Epithelial cell of esophagus (primary cell): ENCODE data around the gene MYO9B.
"Not testable (repeated sequence)": the region's sequence is repeated elsewhere in the genome, so short reads cannot be mapped to it uniquely, and the experiment has no call there.

Experiments used
- DNase-seq: peaks from one replicate; pipeline ENCODE4 v3.0.0; 2010; ENCODE audit warnings: low read depth
- H3K4me3 ChIP-seq: 2 replicates; pipeline ENCODE4 v1.5.1; 2011; ENCODE audit warnings: mild to moderate bottlenecking, low read length, control low read depth
- TF ChIP-seq, protein P1 (sequence below): IDR thresholded peaks from 2 replicates; pipeline ENCODE4 v1.5.1; 2011; ENCODE audit warnings: low read depth, mild to moderate bottlenecking, low read length, control low read depth, inconsistent platforms; ENCODE audit not compliant: insufficient read depth; ENCODE audit errors: missing control alignments

Gene MYO9B

DNA sequence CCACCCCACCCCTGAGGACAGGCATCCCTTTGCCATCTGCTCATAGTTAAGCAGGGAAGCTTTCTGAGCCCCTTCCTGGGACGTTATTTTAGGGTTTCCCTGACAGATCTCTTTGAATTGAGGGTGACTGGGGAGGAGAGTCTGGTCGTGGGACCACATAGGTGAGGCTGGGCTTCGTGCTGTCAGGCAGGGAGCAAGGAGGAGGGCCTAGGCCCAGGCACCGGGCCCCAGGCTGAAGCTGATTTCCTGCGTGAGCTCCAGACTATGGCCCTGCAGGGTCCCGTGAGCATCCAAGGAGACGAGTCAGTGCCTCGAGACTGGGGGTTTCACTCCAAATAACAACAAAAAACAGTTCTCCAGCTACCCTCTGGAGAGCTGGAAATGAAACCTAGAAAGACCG lies 60.4 kb downstream of the MYO9B start:
- no peak for DNase-seq
- TF ChIP-seq, protein P1, sequence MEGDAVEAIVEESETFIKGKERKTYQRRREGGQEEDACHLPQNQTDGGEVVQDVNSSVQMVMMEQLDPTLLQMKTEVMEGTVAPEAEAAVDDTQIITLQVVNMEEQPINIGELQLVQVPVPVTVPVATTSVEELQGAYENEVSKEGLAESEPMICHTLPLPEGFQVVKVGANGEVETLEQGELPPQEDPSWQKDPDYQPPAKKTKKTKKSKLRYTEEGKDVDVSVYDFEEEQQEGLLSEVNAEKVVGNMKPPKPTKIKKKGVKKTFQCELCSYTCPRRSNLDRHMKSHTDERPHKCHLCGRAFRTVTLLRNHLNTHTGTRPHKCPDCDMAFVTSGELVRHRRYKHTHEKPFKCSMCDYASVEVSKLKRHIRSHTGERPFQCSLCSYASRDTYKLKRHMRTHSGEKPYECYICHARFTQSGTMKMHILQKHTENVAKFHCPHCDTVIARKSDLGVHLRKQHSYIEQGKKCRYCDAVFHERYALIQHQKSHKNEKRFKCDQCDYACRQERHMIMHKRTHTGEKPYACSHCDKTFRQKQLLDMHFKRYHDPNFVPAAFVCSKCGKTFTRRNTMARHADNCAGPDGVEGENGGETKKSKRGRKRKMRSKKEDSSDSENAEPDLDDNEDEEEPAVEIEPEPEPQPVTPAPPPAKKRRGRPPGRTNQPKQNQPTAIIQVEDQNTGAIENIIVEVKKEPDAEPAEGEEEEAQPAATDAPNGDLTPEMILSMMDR = no peak
- H3K4me3 ChIP-seq = no peak overlapping the region

DNA sequence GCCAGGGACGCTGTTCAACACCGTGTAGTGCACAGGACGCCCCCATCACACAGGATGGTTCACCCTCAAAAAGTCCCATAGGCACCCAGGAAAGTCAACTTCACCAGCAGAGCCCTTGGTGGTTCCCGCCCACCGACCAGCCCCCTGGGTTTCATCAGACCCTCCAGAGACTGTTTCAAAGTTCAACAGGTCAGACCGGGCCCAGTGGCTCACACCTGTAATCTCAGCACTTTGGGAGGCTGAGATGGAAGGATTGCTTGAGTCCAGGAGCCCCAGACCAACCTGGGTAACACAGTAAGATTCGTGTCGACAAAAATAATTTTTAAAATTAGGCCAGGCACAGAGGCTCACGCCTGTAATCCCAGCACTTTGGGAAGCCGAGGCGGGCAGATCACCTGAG lies 61.0 kb downstream of the MYO9B start:
- no peak overlapping the region for H3K4me3 ChIP-seq
- TF ChIP-seq, protein P1 = no peak
- DNase-seq = no peak

GRCh38 chr19:17137417-17137816 lies 61.8 kb downstream of the MYO9B start:
- DNase-seq = no peak
- no peak overlapping the region for H3K4me3 ChIP-seq
- TF ChIP-seq, protein P1 = no peak

DNA sequence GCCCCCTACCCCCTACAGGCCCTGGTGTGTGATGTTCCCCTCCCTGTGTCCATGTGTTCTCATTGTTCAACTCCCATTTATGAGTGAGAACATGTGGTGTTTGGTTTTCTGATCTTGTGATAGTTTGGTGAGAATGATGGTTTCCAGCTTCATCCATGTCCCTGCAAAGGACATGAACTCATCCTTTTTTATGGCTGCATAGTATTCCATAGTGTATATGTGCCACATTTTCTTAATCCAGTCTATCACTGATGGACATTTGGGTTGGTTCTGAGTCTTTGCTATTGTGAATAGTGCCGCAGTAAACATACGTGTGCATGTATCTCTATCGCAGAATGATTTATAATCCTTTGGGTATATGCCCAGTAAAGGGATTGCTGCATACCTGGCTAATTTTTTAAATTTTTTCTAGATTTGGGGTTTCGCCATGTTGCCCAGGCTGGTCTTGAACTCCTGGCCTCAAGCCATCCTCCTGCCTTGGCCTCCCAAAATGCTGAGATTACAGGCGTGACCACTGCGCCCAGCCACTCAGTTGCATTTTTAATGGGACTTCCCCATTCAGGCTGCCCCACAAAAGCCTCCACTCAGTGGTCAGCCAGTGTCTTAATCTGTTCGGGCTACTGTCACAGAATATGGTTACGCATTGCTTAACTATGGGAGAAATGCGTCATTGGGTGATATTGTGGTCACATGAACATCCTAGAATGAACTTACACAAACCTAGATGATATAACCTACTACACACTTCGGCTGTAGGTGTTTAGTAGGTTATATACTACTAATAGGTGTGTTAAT lies 62.7 kb downstream of the MYO9B start:
- H3K4me3 ChIP-seq, DNase-seq: not testable (repeated sequence)

- DNase-seq = no peak
- no peak overlapping the region for H3K4me3 ChIP-seq
- TF ChIP-seq, protein P1 = no peak
Observed at GRCh38 chr19:17138937-17139598, 63.5 kb downstream of the MYO9B start.

DNA sequence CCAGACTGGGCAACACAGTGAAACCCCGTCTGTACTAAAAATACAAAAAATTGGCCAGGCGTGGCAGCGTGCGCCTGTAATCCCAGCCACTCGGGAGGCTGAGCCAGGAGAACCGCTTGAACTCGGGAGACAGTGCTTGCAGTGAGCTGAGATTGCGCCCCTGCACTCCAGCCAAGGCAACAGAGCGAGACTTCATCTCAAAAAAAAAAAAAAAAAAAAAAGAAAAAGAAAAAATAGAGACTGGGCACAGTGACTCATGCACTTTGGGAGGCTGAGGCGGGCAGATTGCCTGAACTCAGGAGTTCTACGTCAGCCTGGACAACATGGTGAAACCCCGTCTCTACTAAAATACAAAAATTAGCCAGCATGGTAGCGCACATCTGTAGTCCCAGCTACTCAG lies 69.2 kb downstream of the MYO9B start:
- DNase-seq, H3K4me3 ChIP-seq: not testable (repeated sequence)

GRCh38 chr19:17145546-17146497 lies 70.2 kb downstream of the MYO9B start:
- TF ChIP-seq, protein P1 = no peak
- DNase-seq = no peak

More at GRCh38 chr19:17145546-17146497, 70.2 kb downstream of the MYO9B start:
- H3K4me3 ChIP-seq = no peak overlapping the region
